Endothelial cell of umbilical vein (primary cell): Measurements from ENCODE around the gene ATG5.

Experiments
- CTCF ChIP-seq, 2 donors: IDR thresholded peaks; 1 replicate in 1 of 2; 2 replicates in 1 of 2; pipeline ENCODE4 v1.5.1; 2011; ENCODE audit warnings: low read length in 2 of 2, mild to moderate bottlenecking in 2 of 2, moderate library complexity in 2 of 2, control low read depth in 1 of 2, inconsistent platforms in 1 of 2, low read depth in 1 of 2; ENCODE audit not compliant: insufficient read depth in 1 of 2; ENCODE audit errors: extremely low read depth in 1 of 2
- EZH2 ChIP-seq: IDR thresholded peaks from 2 replicates; pipeline ENCODE4 v1.6.1; 2012; ENCODE audit warnings: borderline replicate concordance, low read depth, mild to moderate bottlenecking, moderate library complexity, low read length, inconsistent platforms; ENCODE audit not compliant: severe bottlenecking
- GATA2 ChIP-seq: IDR thresholded peaks from 2 replicates; pipeline ENCODE4 v1.7.0; 2011; ENCODE audit warnings: low read depth, mild to moderate bottlenecking, moderate library complexity, mixed read lengths, low read length; ENCODE audit not compliant: insufficient read length, insufficient read depth
- JUN ChIP-seq: IDR thresholded peaks from 2 replicates; pipeline ENCODE4 v1.6.1; 2011; ENCODE audit warnings: borderline replicate concordance, low read depth; ENCODE audit not compliant: insufficient read length, insufficient read depth
- MAX ChIP-seq: IDR thresholded peaks from 2 replicates; pipeline ENCODE4 v1.6.1; 2011; ENCODE audit not compliant: insufficient read depth, insufficient read length
- MYC ChIP-seq: IDR thresholded peaks from one replicate; pipeline ENCODE4 v1.6.1; 2011; ENCODE audit warnings: mild to moderate bottlenecking, low read depth, low read length
- POLR2A ChIP-seq: IDR thresholded peaks from 2 replicates; pipeline ENCODE4 v1.6.1; 2012; ENCODE audit warnings: low read depth, mild to moderate bottlenecking, control low read depth, low read length
- POLR2AphosphoS5 ChIP-seq: IDR thresholded peaks from 2 replicates; pipeline ENCODE4 v1.6.1; 2012; ENCODE audit warnings: low read depth, mild to moderate bottlenecking, control low read depth, low read length, moderate library complexity; ENCODE audit not compliant: insufficient read depth

- no peak for TF ChIP-seq CTCF (IDR thresholded peaks at IDR 0.05; ENCODE audit: extremely low read depth in 1 of 2, insufficient read depth in 1 of 2, low read depth in 1 of 2, low read length in 2 of 2)
- TF ChIP-seq EZH2, result no peak
- no peak for TF ChIP-seq POLR2AphosphoS5
- no peak for TF ChIP-seq MAX
- TF ChIP-seq GATA2, result no peak
- TF ChIP-seq MYC, result no peak
- no peak for TF ChIP-seq POLR2A
- no peak for TF ChIP-seq JUN
Measured at GRCh38 chr6:106287215-106287614, 38.3 kb downstream of the ATG5 start.
